B cell (primary cell): ENCODE results near the gene SLC43A1.

Source experiments
- CTCF ChIP-seq: fragments of 200-600 bp; IDR thresholded peaks from one replicate; pipeline ENCODE4 v1.8.0; 2022; ENCODE audit warnings: antibody characterized with exemption, mild to moderate bottlenecking
- EZH2 ChIP-seq: IDR thresholded peaks from 2 replicates; pipeline ENCODE4 v1.6.1; 2012; ENCODE audit warnings: borderline replicate concordance, low read depth, mild to moderate bottlenecking, moderate library complexity, low read length; ENCODE audit not compliant: insufficient read depth, poor library complexity, severe bottlenecking

DNA sequence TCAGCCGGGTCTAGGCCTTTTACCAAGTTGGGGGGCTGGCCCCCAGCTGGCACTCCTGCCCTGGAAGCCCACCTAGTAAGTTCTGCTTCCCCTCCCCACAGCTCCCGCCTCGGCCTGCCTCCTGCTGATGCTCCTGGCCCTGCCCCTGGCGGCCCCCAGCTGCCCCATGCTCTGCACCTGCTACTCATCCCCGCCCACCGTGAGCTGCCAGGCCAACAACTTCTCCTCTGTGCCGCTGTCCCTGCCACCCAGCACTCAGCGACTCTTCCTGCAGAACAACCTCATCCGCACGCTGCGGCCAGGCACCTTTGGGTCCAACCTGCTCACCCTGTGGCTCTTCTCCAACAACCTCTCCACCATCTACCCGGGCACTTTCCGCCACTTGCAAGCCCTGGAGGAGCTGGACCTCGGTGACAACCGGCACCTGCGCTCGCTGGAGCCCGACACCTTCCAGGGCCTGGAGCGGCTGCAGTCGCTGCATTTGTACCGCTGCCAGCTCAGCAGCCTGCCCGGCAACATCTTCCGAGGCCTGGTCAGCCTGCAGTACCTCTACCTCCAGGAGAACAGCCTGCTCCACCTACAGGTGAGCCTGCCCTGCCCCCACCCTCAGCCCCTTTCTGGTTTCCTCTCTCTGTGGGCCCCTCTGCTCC lies 47.9 kb downstream of the SLC43A1 start:
- TF ChIP-seq CTCF, result no peak
- no peak for TF ChIP-seq EZH2
